HG02943 (cell line): ENCODE measurements around the gene RGR.
"Not testable (repeated sequence)": the region's sequence is repeated elsewhere in the genome, so short reads cannot be mapped to it uniquely, and the experiment has no call there.

ENCODE experiments used
- ATAC-seq: cut with Tn5 transposase; IDR thresholded peaks from one replicate; pipeline ENCODE4 v1.9.1; 2021; ENCODE audit warnings: mild to moderate bottlenecking, low read depth, moderate library complexity; ENCODE audit not compliant: unreplicated experiment

The RGR gene

DNA sequence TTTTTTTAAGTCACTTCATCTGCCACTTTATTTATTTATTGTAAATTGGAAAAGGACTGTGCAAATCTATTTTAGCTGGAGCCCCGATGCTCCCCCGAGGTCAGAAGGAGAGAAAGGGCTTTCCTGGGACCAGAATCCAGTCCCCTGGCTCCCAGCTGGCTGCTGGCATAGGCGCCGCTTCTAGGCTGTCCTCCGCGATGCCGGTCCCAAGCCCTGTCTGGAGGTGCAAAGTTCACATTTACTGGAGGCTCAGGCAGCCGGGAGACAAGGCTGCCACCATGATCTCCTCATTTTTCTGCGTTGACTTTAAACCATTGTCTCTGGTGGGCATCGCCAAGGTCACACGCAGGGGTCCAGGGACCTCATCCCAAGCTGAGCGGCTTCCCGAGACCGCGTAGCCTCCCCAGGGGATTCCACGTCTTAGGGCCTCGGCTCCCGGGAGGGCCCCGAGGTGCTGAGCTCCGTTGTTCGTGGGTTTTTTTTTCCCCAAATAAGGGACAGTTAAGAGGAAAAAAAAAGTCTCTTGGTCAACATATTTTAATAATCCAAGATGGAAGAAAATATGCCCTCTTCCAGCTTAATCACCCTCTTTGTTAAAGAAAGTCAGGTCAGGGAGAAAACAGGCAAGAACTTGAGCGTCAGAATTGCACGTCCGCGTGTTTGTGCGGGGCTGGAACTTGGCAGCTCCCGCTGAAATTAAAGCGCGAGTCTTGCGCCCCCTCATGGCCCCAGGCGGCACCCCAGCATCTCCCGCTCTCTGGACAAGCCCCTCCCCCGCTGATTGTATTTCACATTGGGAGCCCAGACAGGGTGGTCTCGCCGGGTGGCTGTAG lies 11.9 kb downstream of the RGR start:
- ATAC-seq, result no peak

DNA sequence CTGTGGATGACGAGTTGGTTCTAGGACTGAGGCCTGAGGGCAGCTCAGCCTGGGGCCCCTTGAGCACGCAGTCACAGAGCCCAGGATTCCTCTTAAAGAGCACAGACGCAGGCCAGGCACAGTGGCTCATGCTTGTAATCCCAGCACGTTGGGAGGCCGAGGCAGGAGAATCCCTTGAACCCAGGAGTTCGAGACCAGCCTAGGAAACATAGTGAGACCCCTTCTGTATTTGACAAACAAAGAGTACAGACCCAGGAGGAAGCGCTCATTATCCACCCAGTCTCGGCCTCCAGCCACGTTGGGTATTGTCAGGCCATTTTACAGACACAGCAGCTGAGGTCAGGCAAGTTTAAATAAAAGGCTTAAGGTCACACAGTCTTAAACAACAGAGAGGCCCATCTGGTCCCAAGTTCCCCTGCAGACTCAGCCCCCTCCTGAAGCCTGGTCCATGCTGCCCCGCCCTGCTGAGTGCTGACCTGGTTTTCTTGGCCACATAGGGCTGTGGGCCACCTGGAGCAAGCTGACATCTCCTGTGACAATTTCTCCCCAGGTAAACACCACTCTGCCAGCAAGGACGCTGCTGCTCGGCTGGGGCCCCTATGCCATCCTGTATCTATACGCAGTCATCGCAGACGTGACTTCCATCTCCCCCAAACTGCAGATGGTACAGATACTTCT lies 12.6 kb downstream of the RGR start:
- ATAC-seq, result no peak

DNA sequence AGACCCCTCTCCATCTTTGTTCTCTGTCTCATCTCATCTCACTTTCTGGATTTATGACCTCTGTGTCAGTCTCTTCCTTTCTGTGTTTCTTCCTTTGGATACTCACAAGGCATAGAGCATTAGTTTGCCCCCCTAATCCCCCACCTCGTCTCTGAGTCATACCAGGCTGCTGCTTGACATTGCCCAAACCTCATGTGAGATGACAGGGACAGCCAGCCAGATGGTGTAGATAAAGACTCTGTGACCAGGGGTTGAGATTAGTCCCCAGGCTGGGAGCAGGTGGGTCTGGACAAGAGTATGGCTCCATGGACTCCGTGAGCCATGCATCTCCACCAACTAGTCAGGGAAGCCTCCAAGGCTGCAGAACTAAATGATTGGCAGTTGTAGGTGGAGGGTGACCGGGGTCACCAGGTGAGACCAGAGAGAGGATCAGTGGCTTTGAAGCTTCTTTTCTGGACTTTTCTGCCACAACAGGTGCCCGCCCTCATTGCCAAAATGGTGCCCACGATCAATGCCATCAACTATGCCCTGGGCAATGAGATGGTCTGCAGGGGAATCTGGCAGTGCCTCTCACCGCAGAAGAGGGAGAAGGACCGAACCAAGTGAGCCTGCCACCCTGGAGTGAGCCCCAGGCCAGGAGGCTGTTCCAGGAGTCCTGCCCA lies 13.3 kb downstream of the RGR start:
- ATAC-seq, result no peak

DNA sequence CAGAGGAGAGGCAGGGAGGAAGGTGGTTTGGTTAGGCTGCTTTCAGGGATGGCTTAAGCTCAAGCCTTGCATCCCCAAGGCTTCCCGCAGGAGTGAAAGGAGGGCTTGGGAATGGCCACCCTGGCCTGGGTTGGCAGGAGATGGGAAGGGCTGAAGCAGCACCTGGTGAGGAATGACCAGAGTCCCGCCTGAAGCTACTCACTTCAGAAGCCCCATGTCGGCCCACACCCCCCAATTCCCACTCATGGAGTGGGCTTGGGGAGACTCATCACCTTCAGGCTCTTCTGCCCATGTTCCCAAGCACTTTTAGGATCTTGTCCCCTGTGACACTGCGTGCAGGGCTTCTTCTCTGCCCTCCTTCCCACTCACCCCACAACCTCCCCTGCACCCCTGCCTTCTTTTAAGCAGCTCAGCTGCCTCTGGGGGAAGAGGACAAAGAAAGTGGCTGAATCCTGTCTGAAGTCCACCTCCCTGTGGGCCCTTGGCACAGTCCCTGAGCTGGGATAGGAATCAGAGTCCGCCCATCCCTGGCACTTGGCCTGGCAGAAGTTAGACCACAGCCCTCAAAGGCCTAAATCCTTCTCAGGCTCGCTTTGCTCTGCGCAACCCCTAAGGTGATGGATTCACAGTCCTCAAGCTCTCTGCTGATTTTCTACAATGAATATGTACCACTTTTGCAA lies 16.5 kb downstream of the RGR start:
- ATAC-seq, result no peak

DNA sequence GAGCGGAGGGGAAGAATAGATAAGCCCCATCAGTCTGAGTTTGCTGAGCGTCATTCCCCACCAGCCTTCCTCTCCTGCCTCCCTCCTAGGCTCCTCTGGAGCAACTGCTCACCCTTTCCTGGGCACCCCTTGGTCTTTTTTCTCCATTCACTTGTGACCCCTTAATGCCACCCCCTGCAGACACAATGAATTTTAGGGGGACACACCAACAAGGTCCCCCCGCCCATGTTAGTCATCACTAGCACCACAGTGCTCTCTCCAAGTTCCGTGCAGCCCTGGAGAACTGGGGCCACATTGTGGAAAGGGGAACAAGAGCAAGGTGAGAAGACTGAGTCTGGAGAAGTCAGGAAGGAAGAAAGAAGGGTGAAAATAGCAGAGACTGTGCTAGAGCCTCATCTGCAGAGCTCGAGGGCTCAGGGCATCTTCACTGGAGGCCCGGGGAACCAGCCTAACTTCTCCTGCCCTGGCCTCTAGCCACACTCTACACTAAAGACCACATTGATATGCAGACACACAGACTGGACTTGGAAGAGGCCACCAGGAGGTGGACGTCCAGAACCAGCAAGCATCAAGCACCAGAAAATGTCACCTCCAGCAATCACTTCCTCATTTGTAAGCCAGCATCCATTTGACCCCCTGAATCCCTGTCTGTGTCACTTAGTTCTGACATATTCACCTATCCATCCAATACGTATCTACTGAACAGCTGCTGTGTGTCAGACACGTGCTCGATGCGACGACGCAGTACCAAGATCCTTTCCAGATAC lies 17.5 kb downstream of the RGR start:
- no peak for ATAC-seq

DNA sequence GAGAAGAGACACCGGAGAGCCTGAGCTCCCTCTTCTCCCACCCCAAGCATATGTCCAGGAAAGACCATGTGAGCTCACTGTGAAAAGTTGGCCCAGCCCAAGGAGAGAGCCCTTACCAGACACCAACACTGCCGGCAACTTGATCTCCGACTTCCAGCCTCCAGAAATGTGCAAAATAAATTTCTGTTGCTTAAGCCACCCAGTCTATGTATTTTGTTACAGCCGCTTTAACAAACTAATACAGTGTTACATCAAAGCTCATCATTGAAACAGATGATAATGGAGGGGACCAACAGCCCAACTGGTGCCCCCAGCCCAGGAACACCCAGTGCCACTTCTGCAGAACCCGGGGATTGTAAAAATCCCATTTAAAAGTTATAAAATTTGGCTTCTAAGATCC lies 18.9 kb downstream of the RGR start:
- no peak for ATAC-seq

DNA sequence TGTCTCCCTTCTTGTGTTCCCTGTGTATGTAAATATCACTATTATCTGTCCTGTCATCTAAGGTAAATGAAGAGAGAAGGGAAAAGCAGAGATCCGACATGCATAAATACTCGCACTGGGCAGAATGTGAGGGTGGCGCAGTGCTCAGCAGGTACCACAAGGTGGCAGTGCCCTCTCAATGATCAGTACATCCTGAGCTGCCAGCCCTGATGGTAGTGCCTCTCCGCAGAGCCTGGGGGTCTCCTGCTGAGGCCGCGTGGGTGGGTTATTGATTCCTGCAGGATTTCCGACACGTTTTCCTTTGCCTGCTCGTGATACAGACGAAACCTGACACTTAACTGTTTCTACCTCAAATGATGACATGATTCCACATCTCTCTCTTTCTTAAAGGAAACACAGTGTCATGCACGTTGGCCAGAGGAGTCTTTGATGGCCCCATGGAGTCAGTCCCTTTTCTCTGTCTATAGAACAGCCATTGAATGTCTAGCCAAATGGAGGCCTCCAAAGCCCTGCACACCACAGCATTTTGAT lies 19.8 kb downstream of the RGR start:
- ATAC-seq, result peak; percentile 86

DNA sequence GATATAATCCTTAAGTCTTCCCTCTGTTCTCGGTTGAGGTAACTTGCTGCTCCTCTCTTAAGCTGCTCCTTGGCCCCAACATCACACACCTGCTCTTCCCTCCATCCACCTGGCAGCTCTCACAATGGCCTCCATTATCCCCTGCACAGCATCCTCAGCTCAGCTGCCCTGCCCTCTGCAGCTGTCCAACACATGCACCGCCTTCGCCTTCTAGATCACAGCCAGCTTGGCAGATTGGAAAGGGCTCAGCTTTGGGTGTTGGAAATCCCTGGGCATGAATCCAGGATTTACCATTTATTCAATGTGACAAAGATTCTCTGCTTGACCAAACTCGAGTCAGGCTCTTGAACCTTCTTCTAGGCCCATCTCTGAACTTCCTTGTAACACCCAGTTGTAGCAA lies 20.6 kb downstream of the RGR start:
- no peak for ATAC-seq

DNA sequence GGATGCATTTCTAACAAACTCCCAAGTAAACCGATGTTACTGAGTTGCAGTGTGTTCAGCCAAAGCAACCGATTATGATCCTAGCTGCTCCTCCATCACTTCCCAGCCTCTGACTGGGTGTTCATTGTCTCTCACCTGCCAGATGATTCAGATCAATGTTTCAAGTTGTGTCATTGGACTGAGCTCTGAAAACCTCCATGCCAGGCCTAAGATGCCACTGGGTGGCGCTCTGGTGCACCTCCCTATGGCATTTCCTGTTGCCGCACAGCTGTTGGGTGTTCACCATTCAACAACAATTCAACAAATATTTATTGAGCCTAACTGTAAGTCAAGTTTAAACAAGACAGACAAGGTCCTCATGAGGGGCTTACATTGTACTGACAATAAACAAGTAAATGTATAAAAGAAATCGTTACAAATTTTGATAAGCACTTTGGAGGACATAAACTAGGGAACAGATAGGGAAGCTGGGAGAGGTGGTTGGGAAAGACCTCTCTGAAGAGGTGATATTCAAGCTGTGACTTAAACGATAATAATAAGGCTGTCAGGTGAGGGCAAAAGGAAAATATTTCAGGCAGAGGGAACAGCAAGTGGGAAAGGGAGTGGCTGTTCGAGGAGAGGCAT lies 22.8 kb downstream of the RGR start:
- no peak for ATAC-seq

DNA sequence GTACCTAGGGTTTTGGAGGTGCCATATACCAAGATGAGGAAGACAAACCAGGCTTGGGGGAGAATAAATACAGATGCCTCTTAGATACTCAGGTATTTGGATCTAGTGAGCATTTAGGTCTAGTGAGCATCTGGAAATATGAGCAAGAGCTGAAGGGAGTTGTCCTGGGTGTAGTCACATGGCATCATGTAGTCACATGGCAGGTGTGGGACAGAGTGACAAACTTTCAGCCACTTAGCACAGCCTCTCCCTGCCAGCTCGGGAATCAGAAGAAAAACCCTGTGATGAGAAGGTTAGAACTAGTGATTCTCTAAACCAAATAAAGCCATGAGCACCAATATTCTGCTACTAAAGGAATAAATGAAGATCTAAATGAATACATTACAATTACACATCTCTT lies 24.3 kb downstream of the RGR start:
- no peak for ATAC-seq

DNA sequence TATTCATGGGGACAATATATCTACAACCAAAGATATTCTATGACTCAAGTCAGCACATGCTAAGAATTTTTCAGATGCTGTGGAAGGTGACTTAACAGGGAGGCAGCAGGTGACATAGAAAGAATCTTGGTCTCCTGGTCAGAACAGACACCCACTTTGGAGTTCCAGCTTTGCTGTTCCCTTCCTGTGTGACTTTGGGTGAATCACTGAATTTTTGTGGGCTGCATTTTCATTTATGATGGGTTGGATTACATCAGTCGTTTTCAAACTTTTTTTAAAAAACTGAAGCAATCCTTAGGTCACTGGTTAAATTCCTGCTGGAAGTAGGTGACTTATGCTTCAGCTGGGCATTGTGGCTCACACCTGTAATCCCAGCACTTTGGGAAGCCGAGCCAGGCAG lies 24.9 kb downstream of the RGR start:
- no peak for ATAC-seq

DNA sequence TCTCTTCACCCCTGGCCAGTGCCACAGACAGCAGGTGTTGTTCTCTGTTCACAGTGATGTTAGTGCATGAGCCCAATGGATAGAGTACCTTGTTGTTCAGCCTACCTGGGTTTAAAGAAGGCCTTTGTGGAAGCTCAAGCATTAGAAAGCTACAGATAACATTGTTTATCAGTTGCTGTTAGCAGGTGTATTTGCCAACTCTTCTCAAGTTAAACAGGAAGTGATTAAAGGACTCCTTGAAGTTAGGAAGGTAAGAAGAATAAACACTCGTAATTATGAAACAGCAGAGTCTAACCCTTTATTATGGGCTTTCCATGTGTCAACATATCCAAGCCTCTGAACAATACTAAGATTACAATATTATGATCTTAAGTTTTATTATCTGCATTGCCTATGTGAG lies 25.9 kb downstream of the RGR start:
- no peak for ATAC-seq

DNA sequence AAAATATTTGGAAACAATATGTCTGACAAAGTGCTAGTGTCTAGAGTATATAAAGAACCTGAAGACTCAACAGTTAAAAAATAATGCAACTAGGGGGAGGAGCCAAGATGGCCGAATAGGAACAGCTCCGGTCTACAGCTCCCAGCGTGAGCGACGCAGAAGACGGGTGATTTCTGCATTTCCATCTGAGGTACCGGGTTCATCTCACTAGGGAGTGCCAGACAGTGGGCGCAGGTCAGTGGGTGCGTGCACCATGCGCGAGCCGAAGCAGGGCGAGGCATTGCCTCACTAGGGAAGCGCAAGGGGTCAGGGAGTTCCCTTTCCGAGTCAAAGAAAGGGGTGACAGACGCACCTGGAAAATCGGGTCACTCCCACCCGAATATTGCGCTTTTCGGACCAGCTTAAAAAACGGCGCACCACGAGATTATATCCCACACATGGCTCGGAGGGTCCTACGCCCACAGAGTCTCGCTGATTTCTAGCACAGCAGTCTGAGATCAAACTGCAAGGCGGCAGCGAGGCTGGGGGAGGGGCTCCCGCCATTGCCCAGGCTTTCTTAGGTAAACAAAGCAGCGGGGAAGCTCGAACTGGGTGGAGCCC lies 35.1 kb downstream of the RGR start:
- ATAC-seq, result not testable (repeated sequence)

DNA sequence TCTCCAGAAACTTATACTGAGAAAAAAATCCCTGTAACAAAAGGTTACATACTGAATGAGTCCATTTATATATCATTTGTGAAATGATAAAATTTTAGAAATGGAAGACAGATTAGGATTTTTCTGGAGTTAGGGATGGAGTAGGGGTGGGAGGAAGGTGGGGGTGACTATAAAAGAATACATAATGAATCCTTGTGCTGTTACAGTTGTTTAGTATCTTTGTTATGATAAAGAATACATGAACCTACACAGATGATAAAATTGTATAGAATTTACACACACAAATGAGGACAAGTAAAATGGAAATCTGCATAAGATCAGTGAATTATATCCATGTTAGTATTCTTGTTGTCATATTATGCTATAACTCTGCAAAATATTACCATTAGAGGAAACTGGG lies 41.8 kb downstream of the RGR start:
- ATAC-seq, result no peak

DNA sequence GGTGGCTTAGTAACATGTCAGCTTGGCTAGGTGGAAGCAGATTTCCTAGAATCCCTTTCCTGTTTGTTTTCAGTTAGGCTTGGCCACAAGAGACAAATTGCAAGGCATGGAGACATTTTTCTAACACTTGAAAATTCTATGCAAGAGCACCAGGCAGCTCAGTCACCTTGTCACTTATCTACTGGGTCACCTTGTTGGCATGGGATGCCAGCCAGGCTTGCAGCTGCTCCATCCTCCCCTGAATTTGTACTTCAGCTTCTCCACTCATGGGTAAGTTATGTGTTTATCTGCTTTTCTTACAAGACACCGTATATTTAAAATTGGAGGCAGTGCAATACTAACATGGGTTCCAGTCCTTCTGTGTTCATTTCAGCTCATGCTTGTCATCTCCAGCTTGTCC lies 43.3 kb downstream of the RGR start:
- no peak for ATAC-seq

DNA sequence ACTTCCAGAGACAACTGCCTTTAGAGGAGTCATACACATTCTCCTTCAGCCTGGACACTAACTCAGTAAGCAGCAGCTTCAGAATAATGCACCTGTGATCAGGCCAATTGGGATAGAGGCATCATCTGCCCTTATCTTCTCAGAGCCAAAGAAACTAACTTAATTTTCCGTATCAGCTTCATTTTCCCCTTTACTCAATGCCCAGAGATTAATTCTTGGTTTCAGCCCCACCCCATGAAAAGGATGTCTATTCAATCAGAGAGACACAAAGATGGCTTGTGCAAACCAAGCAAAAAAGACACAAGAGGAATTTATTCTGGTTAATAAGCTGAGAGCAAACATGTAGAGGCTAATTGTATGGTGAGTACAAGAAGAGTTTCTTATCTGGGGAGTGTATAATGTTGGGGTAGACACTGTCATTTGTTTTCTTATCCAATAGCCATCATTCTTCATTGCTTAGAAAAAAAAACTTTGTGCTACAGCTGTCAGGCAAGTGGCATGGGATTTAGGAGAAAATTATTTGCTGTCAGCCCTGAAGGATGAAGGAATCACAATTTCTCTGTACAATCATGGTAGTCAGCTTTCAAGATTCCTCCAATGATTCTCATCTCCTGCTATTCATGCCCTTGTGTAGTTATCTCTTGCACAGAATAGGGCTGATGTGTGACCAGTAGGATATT lies 44.8 kb downstream of the RGR start:
- ATAC-seq, result no peak

DNA sequence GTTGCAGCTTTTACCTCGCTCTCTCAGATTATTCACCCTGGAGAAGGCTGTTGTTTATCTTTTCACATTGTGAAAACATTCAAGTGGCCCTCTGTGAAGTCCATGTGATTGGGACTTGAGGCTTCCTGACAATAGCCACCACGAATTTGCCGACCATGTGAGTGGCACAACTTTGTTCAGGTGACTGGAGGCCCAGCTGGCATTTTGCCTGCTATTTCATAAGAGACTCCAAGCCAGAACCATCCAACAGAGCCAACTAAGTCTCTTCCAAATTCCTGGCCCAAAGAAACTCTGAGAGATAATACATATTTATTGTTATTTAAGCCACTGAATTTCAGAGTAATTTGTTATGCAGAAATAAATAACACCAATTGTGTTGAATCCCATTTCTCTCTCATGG lies 45.4 kb downstream of the RGR start:
- no peak for ATAC-seq

DNA sequence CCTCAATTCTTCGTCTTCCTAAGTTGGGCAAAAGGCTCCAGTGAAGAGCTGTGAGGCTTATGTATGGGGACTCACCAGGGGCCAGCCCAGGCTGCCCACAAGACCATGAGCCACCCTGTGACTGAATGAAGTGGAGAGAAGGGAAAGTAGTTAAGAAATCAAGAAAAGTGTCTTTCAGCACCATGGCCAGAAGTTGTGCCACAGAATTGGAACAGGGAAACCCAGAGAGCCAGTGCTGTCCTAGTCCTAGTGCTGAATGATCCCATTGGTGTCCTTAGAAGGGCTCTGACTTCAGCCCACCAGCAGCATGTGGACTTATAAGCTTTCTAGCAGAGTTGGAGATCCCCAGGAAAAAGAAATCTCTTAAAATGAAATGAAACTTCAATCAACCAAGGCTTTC lies 46.5 kb downstream of the RGR start:
- no peak for ATAC-seq

DNA sequence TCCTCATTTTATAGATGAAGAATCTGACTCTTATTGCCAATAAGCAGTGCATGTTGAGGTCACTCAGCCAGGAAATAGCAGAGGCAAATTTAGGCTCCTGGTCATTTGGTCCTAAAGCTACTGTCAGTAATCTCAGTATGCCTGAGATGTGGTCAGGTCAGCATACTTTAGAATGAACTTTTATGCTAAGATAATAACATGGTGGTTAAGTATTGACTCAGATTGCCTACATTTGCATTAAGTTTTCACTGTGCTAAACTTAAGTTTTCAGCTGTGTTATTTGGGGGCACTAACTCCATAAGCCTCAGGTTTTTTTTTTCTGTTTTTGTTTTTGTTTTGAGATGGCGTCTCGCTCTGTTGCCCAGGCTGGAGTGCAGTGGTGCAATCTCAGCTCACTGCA lies 47.6 kb downstream of the RGR start:
- no peak for ATAC-seq
